Retinal pigment epithelial cell (primary cell): ENCODE data around the gene SEC14L1.

Source experiments
- DNase-seq: peaks from one replicate; pipeline ENCODE4 v3.0.0-alpha.2; 2010; ENCODE audit warnings: low read depth
- H3K4me3 ChIP-seq: 2 replicates; pipeline ENCODE4 v1.5.1; 2011; ENCODE audit warnings: mild to moderate bottlenecking, low read length, control low read depth, moderate library complexity
- TF ChIP-seq, protein P1 (sequence below): conservative IDR thresholded peaks from 2 replicates; pipeline ENCODE4 v1.5.1; 2011; ENCODE audit warnings: low read depth, low read length, control low read depth, inconsistent platforms

The SEC14L1 gene

DNA sequence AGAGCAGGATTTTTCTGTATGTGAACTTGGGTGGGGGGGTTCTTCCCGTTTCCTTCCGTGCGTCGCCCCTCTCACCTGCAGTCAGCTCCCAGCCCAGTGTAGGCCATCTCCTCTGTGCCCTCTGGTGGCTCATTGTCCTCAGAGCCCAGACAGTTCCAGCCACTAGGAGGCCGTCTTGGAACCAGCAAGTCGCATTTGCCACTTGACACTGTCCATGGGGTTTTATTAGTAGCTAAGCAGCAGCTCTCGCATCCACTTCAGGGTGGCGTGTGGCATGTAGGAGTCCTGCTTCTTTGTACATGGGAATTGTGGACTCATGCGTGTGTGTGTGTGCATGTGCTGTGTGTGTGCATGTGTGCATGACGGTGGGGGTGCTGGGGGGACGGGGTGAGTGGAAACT is 74.0 kb downstream of the SEC14L1 start:
- TF ChIP-seq, protein P1, sequence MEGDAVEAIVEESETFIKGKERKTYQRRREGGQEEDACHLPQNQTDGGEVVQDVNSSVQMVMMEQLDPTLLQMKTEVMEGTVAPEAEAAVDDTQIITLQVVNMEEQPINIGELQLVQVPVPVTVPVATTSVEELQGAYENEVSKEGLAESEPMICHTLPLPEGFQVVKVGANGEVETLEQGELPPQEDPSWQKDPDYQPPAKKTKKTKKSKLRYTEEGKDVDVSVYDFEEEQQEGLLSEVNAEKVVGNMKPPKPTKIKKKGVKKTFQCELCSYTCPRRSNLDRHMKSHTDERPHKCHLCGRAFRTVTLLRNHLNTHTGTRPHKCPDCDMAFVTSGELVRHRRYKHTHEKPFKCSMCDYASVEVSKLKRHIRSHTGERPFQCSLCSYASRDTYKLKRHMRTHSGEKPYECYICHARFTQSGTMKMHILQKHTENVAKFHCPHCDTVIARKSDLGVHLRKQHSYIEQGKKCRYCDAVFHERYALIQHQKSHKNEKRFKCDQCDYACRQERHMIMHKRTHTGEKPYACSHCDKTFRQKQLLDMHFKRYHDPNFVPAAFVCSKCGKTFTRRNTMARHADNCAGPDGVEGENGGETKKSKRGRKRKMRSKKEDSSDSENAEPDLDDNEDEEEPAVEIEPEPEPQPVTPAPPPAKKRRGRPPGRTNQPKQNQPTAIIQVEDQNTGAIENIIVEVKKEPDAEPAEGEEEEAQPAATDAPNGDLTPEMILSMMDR: peak; percentile 74
- no peak overlapping the region for H3K4me3 ChIP-seq
- no peak for DNase-seq

DNA sequence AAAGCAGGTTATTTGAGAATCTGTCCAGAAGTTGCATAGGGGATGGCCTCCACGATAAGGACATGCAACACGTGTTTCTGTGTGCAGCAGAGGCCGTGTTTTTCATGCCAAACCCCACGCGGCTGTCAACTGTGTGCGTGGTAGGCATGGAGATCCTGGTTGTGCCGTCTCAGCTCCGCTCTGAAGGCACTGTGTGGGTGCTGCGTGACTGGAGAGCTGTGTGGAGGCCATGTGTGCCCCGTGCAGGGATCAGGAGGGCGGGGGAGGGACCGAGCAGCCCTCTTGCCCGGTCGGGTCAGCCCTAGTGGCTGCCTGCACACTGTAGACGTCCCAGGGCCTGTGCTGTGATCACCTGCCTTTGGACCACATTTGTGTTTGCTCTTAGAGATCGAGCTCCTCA is 74.5 kb downstream of the SEC14L1 start:
- no peak overlapping the region for H3K4me3 ChIP-seq
- DNase-seq: no peak
- TF ChIP-seq, protein P1: no peak

DNA sequence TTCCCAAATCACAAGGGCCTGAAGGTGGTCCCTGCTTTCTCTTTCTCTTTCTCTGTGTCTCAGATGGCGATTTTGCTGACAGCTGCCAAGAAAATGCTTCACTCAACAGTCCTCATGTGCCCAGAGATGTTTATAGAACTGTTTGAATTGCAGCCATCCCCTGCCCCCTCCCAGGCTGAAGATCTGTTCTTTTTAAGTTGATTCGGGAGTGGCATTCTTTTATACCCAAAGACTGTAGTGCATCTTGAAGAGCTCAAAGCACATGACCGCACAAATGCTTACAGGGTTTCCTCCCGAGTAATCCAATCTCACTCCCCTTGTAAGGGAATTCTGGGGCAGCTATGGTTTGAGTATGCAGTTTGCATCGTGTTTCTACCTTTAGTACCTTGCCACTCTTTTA is 75.7 kb downstream of the SEC14L1 start:
- TF ChIP-seq, protein P1: no peak

GRCh38 chr17:77217123-77217522 is 76.4 kb downstream of the SEC14L1 start:
- DNase-seq: no peak
- no peak overlapping the region for H3K4me3 ChIP-seq
- TF ChIP-seq, protein P1: no peak

More for the DNA sequence above, 75.7 kb downstream of the SEC14L1 start:
- no peak overlapping the region for H3K4me3 ChIP-seq
- no peak for DNase-seq

- no peak overlapping the region for H3K4me3 ChIP-seq
- no peak for DNase-seq
- TF ChIP-seq, protein P1: no peak
These were observed 76.8 kb downstream of the SEC14L1 start for GRCh38 chr17:77217566-77217965.

GRCh38 chr17:77218902-77219301 is 78.1 kb downstream of the SEC14L1 start:
- DNase-seq: no peak
- no peak overlapping the region for H3K4me3 ChIP-seq
- TF ChIP-seq, protein P1: no peak

- TF ChIP-seq, protein P1: no peak
- no peak for DNase-seq
- H3K4me3 ChIP-seq: no peak overlapping the region
These were observed 81.6 kb downstream of the SEC14L1 start for GRCh38 chr17:77222356-77222755.
